Subcutaneous abdominal adipose tissue (tissue), 5 donors: ENCODE measurements around the gene MYPOP.

ENCODE experiments used
- H3K27ac ChIP-seq: one replicate; pipeline ENCODE4 v1.7.0; 2013; ENCODE audit warnings: low read depth, mild to moderate bottlenecking, inconsistent platforms, low read length, moderate library complexity
- H3K27me3 ChIP-seq, 5 donors: one replicate each; pipeline ENCODE4 v1.7.0; 2013; ENCODE audit warnings: low read length in 5 of 5, inconsistent platforms in 1 of 5; ENCODE audit not compliant: control insufficient read depth in 5 of 5, insufficient read depth in 4 of 5
- H3K36me3 ChIP-seq, 5 donors: one replicate each; pipeline ENCODE4 v1.7.0; 2013; ENCODE audit warnings: low read length in 5 of 5; ENCODE audit not compliant: control insufficient read depth in 5 of 5, insufficient read depth in 5 of 5
- H3K4me1 ChIP-seq, 5 donors: one replicate each; pipeline ENCODE4 v1.7.0; 2013; ENCODE audit warnings: low read length in 5 of 5, mild to moderate bottlenecking in 3 of 5, moderate library complexity in 1 of 5; ENCODE audit not compliant: control insufficient read depth in 5 of 5, insufficient read depth in 5 of 5
- H3K4me3 ChIP-seq, 5 donors: one replicate each; pipeline ENCODE4 v1.7.0; 2013; ENCODE audit warnings: low read length in 5 of 5, low read depth in 1 of 5
- H3K9ac ChIP-seq, 5 donors: one replicate each; pipeline ENCODE4 v1.7.0; 2013; ENCODE audit warnings: low read length in 5 of 5, mild to moderate bottlenecking in 4 of 5, moderate library complexity in 3 of 5
- H3K9me3 ChIP-seq, 5 donors: one replicate each; pipeline ENCODE4 v1.7.0; 2013; ENCODE audit warnings: low read length in 5 of 5; ENCODE audit not compliant: control insufficient read depth in 5 of 5
- donor health status: healthy.
- donor health status: healthy.
- donor health status: healthy.
- donor health status: healthy.
- donor health status: healthy.

The MYPOP gene

DNA sequence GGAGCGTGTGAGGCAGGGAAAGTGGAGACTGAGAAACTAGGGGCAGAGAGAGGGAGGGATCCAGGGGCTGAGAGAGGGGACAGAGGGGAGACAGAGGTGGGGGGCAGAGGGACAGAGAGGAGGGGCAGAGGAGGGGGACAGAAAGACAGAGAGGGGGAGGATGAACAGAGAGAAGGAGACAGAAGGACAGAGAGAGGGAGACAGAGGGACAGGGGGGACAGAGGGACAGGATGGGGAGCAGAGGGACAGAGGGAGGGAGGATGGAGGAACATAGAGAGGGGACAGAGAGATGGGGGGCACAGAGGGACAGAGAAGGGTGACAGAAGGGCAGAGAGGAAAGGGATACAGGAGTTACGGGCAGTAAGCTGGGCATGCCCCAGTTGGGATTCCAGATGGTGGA is 26.8 kb upstream of the MYPOP start:
- Histone ChIP-seq H3K9ac (no peak overlapping the region), H3K27me3 (peaks cover 0 to 13% (median 3%) of the 10 kb centered on the region in 5 donors), H3K27ac (no peak overlapping the region), H3K4me1 (peaks cover 0 to 8% (median 6%) of the 10 kb centered on the region in 5 donors), H3K4me3 (no peak overlapping the region), H3K36me3 (no peaks in the 10 kb centered on the region), H3K9me3 (no peaks in the 10 kb centered on the region)

DNA sequence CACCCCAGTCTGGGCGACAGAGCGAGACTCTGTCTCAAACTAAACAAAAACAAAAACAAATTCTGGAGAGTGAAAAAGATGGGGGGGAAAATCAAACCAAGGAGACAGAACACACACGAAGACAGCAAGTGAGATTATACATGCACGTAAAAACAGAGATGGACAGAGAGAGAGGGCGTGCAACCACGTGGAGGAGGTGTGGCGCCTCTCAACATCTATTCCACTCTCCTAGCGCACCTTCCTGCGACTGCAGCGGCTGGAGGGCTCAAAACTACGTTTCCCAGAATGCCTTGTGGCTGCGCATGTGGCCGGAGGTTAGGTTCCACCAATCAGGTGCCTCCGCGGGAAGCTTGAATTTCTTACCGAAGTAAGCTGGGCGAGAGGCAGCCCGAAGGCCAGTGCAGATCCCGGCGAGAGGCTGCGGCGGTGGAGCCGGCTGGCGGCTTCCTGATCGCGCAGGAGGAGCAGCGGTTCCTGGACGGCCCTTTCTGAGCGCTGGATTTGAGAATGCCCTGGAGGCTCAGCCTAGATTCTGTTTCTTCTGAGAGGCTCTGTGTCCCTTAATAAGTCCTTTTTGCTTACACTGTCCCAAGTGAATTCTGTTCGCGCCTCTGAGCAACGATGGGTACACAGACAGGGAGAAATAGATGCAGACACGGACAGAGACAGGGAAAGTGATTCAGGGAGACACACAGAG is 25.3 kb upstream of the MYPOP start:
- no peaks in the 10 kb centered on the region for H3K36me3 ChIP-seq
- peak overlapping the region in 1 of 5 donors; percentile 22 for H3K4me3 ChIP-seq
- H3K4me1 ChIP-seq = peaks cover 0 to 8% (median 6%) of the 10 kb centered on the region in 5 donors
- no peak overlapping the region for H3K9ac ChIP-seq
- no peaks in the 10 kb centered on the region for H3K9me3 ChIP-seq
- H3K27ac ChIP-seq = no peak overlapping the region
- H3K27me3 ChIP-seq = peaks cover 0 to 8% (median 0%) of the 10 kb centered on the region in 5 donors

DNA sequence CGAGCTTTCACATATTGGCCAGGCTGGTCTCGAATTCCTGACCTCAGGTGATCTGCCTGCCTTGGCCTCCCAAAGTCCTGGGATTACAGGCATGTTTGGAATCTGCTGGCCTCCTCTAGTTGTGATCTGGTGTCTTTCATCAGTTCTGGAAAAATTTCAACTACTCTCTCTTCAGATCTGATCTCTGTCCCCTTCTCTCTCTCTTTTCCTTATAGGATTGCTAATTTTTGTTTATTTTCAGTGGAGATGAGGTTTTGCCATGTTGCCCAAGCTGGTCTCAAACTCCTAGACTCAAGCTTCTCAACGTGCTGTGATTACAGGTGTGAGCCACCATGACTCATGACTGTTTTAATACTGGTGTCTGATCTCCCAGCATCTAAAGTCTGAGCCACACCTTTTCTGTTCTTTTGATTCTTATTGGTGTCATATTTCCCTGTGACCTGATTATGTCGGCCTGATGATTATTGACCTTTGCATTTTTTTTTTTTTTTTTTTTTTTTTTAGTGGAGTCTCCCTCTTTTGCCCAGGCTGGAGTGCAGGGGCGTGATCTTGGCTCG is 22.6 kb upstream of the MYPOP start:
- Histone ChIP-seq H3K36me3 (no peaks in the 10 kb centered on the region), H3K4me1 (peaks cover 0 to 8% (median 6%) of the 10 kb centered on the region in 5 donors), H3K4me3 (no peak overlapping the region), H3K27ac (no peak overlapping the region), H3K27me3 (peaks cover 0 to 5% (median 3%) of the 10 kb centered on the region in 5 donors), H3K9ac (no peak overlapping the region), H3K9me3 (no peaks in the 10 kb centered on the region)

DNA sequence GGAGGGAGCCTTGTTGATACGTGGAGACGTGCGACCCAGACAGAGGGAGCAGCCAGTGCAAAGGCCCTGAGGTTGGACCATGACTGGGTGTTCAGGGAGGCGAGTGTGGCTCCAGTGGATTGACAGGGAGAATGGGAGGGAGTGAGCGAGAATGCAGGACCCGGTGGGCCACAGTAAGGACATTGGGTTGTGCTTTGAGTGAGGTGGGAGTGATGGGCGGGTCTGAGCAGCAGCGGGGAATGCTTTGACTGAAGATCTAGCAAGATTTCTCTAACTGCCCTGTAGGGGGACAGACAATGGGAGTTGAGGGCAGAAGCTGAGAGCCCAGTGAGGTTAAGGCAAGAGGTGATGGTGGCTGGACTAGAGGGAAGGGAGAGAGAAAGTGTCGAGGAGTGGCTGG is 19.9 kb upstream of the MYPOP start:
- no peak overlapping the region for H3K9ac ChIP-seq
- H3K9me3 ChIP-seq = no peaks in the 10 kb centered on the region
- H3K36me3 ChIP-seq = no peaks in the 10 kb centered on the region
- no peak overlapping the region for H3K4me3 ChIP-seq
- H3K4me1 ChIP-seq = no peaks in the 10 kb centered on the region
- H3K27ac ChIP-seq = no peak overlapping the region
- peaks cover 5 to 17% (median 9%) of the 10 kb centered on the region in 5 donors for H3K27me3 ChIP-seq

DNA sequence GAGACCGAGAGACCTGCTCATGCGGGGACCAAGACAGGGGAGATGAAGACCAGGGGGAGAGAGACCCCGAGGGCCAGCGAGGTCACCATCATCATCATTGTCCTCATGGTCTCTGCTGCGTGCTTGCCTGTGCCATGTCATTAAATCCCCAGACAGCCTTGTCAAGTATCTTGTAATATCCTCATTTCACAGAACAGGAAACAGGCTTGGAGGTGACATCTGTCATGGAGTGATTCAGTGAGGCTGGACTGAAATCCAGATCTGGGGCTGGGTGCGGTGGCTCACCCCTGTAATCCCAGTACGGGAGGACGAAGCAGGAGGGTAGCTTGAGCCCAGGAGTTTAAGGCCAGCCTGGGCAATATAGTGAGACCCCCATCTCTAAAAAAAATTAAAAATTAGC is 18.0 kb upstream of the MYPOP start:
- H3K4me3 ChIP-seq = no peak overlapping the region
- peaks cover 5 to 18% (median 9%) of the 10 kb centered on the region in 5 donors for H3K27me3 ChIP-seq
- no peak overlapping the region for H3K9ac ChIP-seq

DNA sequence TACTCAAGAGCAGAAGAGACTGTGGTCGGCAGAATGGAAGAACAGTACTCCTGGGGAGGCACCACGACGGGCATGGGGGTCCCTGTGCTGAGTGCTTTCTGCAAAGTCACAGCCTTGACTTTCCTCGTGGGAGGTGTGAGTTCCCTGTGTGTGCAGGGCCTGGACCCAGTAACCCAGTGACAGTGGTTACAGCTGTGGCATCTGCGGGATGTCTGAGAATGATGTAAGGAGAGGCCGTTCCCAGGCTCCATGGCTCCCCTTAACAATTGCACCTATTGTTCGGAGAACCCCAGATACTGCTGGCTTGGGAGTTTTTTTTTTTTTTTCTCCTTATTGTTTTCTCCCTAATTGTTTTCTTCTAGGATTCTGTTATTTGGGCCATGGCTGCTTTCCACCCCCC is 17.3 kb upstream of the MYPOP start:
- peaks cover 5 to 18% (median 9%) of the 10 kb centered on the region in 5 donors for H3K27me3 ChIP-seq
- H3K4me1 ChIP-seq = peaks cover 0 to 4% (median 0%) of the 10 kb centered on the region in 5 donors
- no peak overlapping the region for H3K4me3 ChIP-seq
- H3K9ac ChIP-seq = no peak overlapping the region
- no peak overlapping the region for H3K27ac ChIP-seq
- no peaks in the 10 kb centered on the region for H3K36me3 ChIP-seq
- no peaks in the 10 kb centered on the region for H3K9me3 ChIP-seq

More for the DNA sequence above, 18.0 kb upstream of the MYPOP start:
- H3K9me3 ChIP-seq = no peaks in the 10 kb centered on the region
- H3K4me1 ChIP-seq = peaks cover 0 to 4% (median 0%) of the 10 kb centered on the region in 5 donors
- no peaks in the 10 kb centered on the region for H3K36me3 ChIP-seq
- H3K27ac ChIP-seq = no peak overlapping the region

DNA sequence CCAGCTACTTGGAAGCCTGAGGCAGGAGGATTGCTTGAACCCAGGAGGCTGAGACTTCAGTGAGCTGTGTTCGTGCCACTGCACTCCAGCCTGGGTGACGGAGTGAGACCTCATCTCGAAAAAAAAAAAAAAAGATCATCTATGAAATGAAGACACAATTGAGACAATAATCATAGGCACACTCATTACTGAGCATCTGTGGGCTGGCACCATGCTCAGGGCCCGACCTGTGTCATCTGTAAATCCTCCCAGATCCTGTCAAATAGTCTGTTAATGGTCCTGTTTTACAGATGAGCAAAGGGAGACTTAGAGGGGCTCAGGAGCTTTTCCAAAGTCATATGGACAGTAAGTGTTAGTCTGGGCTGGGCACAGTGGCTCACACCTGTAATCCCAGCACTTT is 16.3 kb upstream of the MYPOP start:
- peaks cover 0 to 4% (median 0%) of the 10 kb centered on the region in 5 donors for H3K4me1 ChIP-seq
- H3K9ac ChIP-seq = no peak overlapping the region
- no peaks in the 10 kb centered on the region for H3K36me3 ChIP-seq
- H3K9me3 ChIP-seq = no peaks in the 10 kb centered on the region
- no peak overlapping the region for H3K27ac ChIP-seq
- peaks cover 5 to 18% (median 12%) of the 10 kb centered on the region in 5 donors for H3K27me3 ChIP-seq
- no peak overlapping the region for H3K4me3 ChIP-seq

DNA sequence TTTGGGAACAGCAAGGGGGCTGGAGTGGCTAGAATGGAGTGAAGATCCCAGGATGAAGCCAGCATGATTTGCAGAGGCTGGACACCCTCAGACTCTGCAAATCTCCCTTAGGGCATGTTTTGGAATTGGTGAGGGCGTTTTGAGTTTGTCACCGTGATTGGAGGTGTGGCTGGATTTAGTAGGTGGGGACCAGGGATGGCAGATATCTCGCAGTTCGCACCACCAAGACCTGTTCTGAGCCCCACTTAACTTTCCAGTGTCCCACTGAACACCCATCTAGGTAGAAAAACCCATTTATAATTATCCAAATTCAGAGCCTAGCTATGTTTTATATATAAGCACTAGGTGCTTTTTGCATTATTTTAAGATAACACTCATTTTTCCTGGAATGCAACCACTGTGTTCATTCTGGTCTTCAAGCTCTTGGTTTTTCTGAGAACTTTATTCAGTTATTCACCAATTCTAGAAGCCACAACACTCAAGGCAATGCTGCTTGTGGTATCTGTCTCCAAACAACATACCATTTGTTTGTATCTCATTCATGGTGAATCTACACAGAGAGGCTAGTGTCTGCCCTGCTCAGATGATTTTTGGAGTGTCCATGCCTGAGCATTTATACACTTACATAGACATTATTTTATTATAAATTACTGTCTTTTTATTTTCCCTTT is 15.1 kb upstream of the MYPOP start:
- no peaks in the 10 kb centered on the region for H3K9me3 ChIP-seq
- H3K27me3 ChIP-seq = peaks cover 5 to 18% (median 15%) of the 10 kb centered on the region in 5 donors
- no peak overlapping the region for H3K27ac ChIP-seq
- H3K4me3 ChIP-seq = no peak overlapping the region
- H3K9ac ChIP-seq = no peak overlapping the region
- peaks cover 0 to 4% (median 0%) of the 10 kb centered on the region in 5 donors for H3K4me1 ChIP-seq
- H3K36me3 ChIP-seq = no peaks in the 10 kb centered on the region

DNA sequence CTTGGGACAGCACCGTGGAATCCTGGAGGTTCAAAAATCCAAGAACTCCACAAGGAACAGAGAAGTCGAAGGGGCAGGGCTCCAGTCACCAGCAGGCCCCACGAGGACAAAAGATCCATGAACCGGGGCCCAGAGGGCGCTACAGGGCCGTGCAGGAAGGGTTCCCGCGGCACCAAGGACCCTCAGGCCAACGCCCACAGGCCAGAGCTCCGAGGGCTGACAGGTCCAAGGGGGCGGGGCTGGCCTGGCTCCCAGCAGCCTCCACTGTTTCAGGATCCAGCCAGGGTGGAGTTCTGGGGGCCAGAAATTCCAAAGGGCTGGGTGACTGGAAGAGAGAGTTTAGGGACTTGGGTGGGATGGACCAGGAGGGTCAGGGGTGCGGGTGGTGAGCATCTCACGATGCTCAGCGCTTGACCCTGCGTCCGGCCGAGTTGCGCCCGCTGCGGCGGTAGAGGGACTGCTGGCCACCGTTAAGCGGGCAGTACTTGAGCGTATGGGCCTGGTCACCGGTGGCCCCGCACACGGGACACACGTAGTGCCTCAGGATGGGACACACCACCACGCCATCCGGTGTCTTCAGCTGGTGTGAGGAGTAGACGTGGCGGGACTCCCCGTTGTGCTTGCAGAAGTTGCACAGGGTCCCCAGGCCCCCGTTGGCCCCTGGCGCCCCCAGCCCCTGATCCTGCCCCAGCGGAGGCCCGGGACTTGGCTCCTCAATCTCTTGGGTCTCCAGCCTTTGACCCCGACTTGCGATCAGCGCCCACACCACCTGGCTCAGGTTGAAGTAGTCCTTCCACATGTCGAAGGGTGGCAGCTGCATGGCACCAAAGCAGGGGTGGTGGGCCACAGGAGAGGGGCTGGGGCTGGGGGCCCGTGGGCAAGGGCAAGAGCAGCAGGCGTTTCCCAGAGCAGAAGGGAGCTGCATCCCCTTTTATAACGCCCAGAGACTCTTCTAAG is 11.7 kb upstream of the MYPOP start, which contains the start of gene NANOS2:
TSS of gene NANOS2 (minus strand) at position 905 of the 957 bp plus-strand sequence. CDS start at position 820, 85 bp downstream.
- H3K27me3 ChIP-seq = peaks cover 5 to 18% (median 7%) of the 10 kb centered on the region in 5 donors
- no peaks in the 10 kb centered on the region for H3K9me3 ChIP-seq
- no peak within 1 kb of the TSS for H3K4me3 ChIP-seq
- peaks cover 0 to 4% (median 0%) of the 10 kb centered on the region in 5 donors for H3K4me1 ChIP-seq
- no peaks in the 10 kb centered on the region for H3K36me3 ChIP-seq
- no peak within 1 kb of the TSS for H3K9ac ChIP-seq
- H3K27ac ChIP-seq = no peak within 1 kb of the TSS
